Transverse colon (tissue), 4 donors: ENCODE results near the gene MAST4. TPM values are rescaled to one million over a fixed set of nuclear protein-coding genes. Genes with fewer than 3 reads are reported as not detected.

ENCODE experiments used
- DNase-seq: peaks from one replicate; pipeline ENCODE4 v3.0.0-alpha.2; 2019
- H3K27ac ChIP-seq, 4 donors: fragments of 200-600 bp; sonication (generic); 2 replicates each; pipeline ENCODE4 v1.5.1; 2016 to 2018; ENCODE audit warnings: inconsistent platforms in 4 of 4
- H3K27me3 ChIP-seq: fragments of 200-600 bp; sonication (generic); 2 replicates; pipeline ENCODE4 v1.5.1; 2017; ENCODE audit warnings: inconsistent platforms
- H3K36me3 ChIP-seq, 4 donors: fragments of 200-600 bp; sonication (generic); 2 replicates each; pipeline ENCODE4 v1.5.1; 2017 to 2019; ENCODE audit warnings: inconsistent platforms in 4 of 4
- H3K4me1 ChIP-seq, 4 donors: fragments of 200-600 bp; sonication (generic); 2 replicates each; pipeline ENCODE4 v1.5.1; 2017 to 2020; ENCODE audit warnings: inconsistent platforms in 4 of 4
- H3K4me3 ChIP-seq, 4 donors: fragments of 200-600 bp; sonication (generic); 1 replicate in 1 of 4; 2 replicates in 3 of 4; pipeline versions ENCODE4 v1.5.1 to v1.6.1; 2017 to 2019; ENCODE audit warnings: inconsistent platforms in 4 of 4
- H3K9me3 ChIP-seq, 2 donors: fragments of 200-600 bp; sonication (generic); 2 replicates each; pipeline ENCODE4 v1.5.1; 2017 to 2019; ENCODE audit warnings: inconsistent platforms in 2 of 2
- CTCF ChIP-seq, 5 experiments: fragments of 200-600 bp in 3 of 5; fragments of 450-650 bp in 2 of 5; sonication (generic) in 3 of 5; IDR thresholded peaks; 1 replicate in 2 of 5; 2 replicates in 3 of 5; pipeline ENCODE4 v1.5.1; 2016 to 2017; ENCODE audit warnings: antibody characterized with exemption in 5 of 5, inconsistent platforms in 3 of 5, mild to moderate bottlenecking in 2 of 5, moderate library complexity in 1 of 5
- EP300 ChIP-seq: sonication (generic); formaldehyde crosslinking; IDR thresholded peaks from one replicate; pipeline ENCODE4 v1.6.1; 2017; ENCODE audit warnings: antibody characterized with exemption, low read depth
- POLR2A ChIP-seq: fragments of 450-650 bp; IDR thresholded peaks from one replicate; pipeline ENCODE4 v1.6.1; 2016; ENCODE audit warnings: antibody characterized with exemption, mild to moderate bottlenecking, moderate library complexity
- POLR2AphosphoS5 ChIP-seq, 3 donors: sonication (generic); formaldehyde crosslinking; IDR thresholded peaks; one replicate each; pipeline ENCODE4 v1.6.1; 2016; ENCODE audit warnings: antibody characterized with exemption in 3 of 3
- WGBS, 2 donors: methylation state at CpG; one replicate each; pipeline ENCODE4 v1.1.5; 2018; ENCODE audit warnings: low coverage in 1 of 2; 5-methylcytosine and 5-hydroxymethylcytosine counted together
- in situ Hi-C, 4 donors: fragments of 200-750 bp; cut with MboI; loops; one replicate each; pipeline versions ENCODE4 v1.15.0 to v1.15.1; 2017; ENCODE audit warnings: low sequenced_read_pairs in 3 of 4, low pct_ligation_motif_present in 1 of 4, low pct_unique_long_range_greater_than_20kb in 1 of 4
- intact Hi-C: fragments of 100-400 bp; cut with DNase I; formaldehyde crosslinking; loops from one replicate; pipeline ENCODE4 v1.15.1; 2023; ENCODE audit warnings: low total_unique reads
- total RNA-seq, 4 donors: library from RNA; depleted of rRNA; stranded (reverse); fragments of >200 nt; gene quantifications; one replicate each; pipeline ENCODE4 v1.1.0, GENCODE V29; 2016

MAST4 gene
- total RNA-seq, 4 donors from 2014 or later, result 20.3 to 46.8 (median 35.4) TPM

GRCh38 chr5:66666778-66667177 lies 70.6 kb downstream of the MAST4 start:
- peak; percentile 24 for DNase-seq
- H3K9me3 ChIP-seq, result no peaks in the 10 kb centered on the region
- H3K36me3 ChIP-seq, result no peaks in the 10 kb centered on the region
- no peak overlapping the region for H3K27ac ChIP-seq
- intact Hi-C loops (no loop called here), in situ Hi-C loops (no loop called here)
- TF ChIP-seq POLR2A (no peak), CTCF (IDR thresholded peaks at IDR 0.05) (no peak), EP300 (no peak), POLR2AphosphoS5 (IDR thresholded peaks at IDR 0.05) (no peak)
- 55 to 82% methylated on average over 3 of the region's 3 CpGs for WGBS, 2 donors
- no peak overlapping the region for H3K4me3 ChIP-seq
- no peaks in the 10 kb centered on the region for H3K4me1 ChIP-seq
- H3K27me3 ChIP-seq, result peaks cover 4% of the 10 kb centered on the region

- H3K4me1 ChIP-seq, result no peaks in the 10 kb centered on the region
- TF ChIP-seq POLR2AphosphoS5 (IDR thresholded peaks at IDR 0.05) (no peak), EP300 (no peak), CTCF (IDR thresholded peaks at IDR 0.05) (no peak), POLR2A (no peak)
- no peak overlapping the region for H3K27ac ChIP-seq
- H3K27me3 ChIP-seq, result peaks cover 4% of the 10 kb centered on the region
- intact Hi-C loops (no loop called here), in situ Hi-C loops (no loop called here)
- 67 to 88% methylated on average over 1 to 5 of the region's 5 CpGs for WGBS, 2 donors
- H3K9me3 ChIP-seq, result no peaks in the 10 kb centered on the region
- H3K36me3 ChIP-seq, result no peaks in the 10 kb centered on the region
- H3K4me3 ChIP-seq, result no peak overlapping the region
- no peak for DNase-seq
These were observed 73.1 kb downstream of the MAST4 start for GRCh38 chr5:66669086-66669861.

- intact Hi-C loops, result no loop called here
These were observed 73.6 kb downstream of the MAST4 start for GRCh38 chr5:66669862-66670195.

GRCh38 chr5:66671305-66671704 lies 75.1 kb downstream of the MAST4 start:
- Histone ChIP-seq H3K27ac (no peak overlapping the region), H3K36me3 (no peaks in the 10 kb centered on the region), H3K4me1 (no peaks in the 10 kb centered on the region), H3K4me3 (no peak overlapping the region), H3K9me3 (no peaks in the 10 kb centered on the region), H3K27me3 (peaks cover 4% of the 10 kb centered on the region)
- TF ChIP-seq POLR2A (no peak), CTCF (IDR thresholded peaks at IDR 0.05) (no peak), EP300 (no peak), POLR2AphosphoS5 (IDR thresholded peaks at IDR 0.05) (no peak)
- DNase-seq, result no peak
- in situ Hi-C loops (no loop called here), intact Hi-C loops (no loop called here)
- 17 to 62% methylated on average over 2 of the region's 2 CpGs for WGBS, 2 donors

More at GRCh38 chr5:66669862-66670195, 73.6 kb downstream of the MAST4 start:
- in situ Hi-C loops, result no loop called here
- no peak overlapping the region for H3K4me3 ChIP-seq
- no peaks in the 10 kb centered on the region for H3K4me1 ChIP-seq
- no peak for DNase-seq
- TF ChIP-seq EP300, result no peak
- no peak for TF ChIP-seq POLR2A
- TF ChIP-seq POLR2AphosphoS5 (IDR thresholded peaks at IDR 0.05), result no peak
- no peak for TF ChIP-seq CTCF (IDR thresholded peaks at IDR 0.05)
- H3K27ac ChIP-seq, result no peak overlapping the region
- 65% methylated on average over 3 of the region's 3 CpGs; no CpG with 5 or more reads in 1 of the 2 donors for WGBS, 2 donors
- H3K36me3 ChIP-seq, result no peaks in the 10 kb centered on the region
- no peaks in the 10 kb centered on the region for H3K9me3 ChIP-seq
- H3K27me3 ChIP-seq, result peaks cover 4% of the 10 kb centered on the region
